ENCODE data around the gene CNTFR. TPM values are rescaled to one million over a fixed set of nuclear protein-coding genes. Genes with fewer than 3 reads are reported as not detected.
A peak's percentile ranks its signal among the peaks of the same experiment; 100 is the strongest.

Gene CNTFR
- total RNA-seq, 1 donor from 2014 or later, result 7.4 TPM

- Histone ChIP-seq H3K36me3 (ENCODE audit: insufficient read depth, low read length) (no peaks in the 10 kb centered on the region), H4K20me1 (ENCODE audit: insufficient read depth, low read length) (peaks cover 27% of the 10 kb centered on the region), H3K9me3 (ENCODE audit: insufficient read depth, low read depth, low read length) (no peaks in the 10 kb centered on the region), H3K27ac (ENCODE audit: low read depth, low read length) (no peak overlapping the region), H3K4me3 (ENCODE audit: insufficient read depth, low read depth, low read length) (no peak overlapping the region), H3K27me3 (ENCODE audit: insufficient read depth, low read length) (peaks cover 4% of the 10 kb centered on the region), H2AFZ (ENCODE audit: low read depth, low read length) (no peak overlapping the region), H3K79me2 (ENCODE audit: insufficient read depth, low read length) (peaks cover 25% of the 10 kb centered on the region), H3K4me2 (ENCODE audit: low read length) (peak overlapping the region; percentile 50), H3K4me1 (ENCODE audit: insufficient read depth, low read length) (peaks cover 16% of the 10 kb centered on the region), H3K9ac (ENCODE audit: low read length) (no peak overlapping the region)
- H3K36me3 Mint-ChIP-seq (ENCODE audit: low read depth, unreplicated experiment), result peaks cover 3% of the 10 kb centered on the region
- H3K9me3 Mint-ChIP-seq (ENCODE audit: unreplicated experiment), result no peaks in the 10 kb centered on the region
- DNase-seq (ENCODE audit: low read depth) (no peak), FAIRE-seq (no peak)
- TF ChIP-seq EZH2 (IDR thresholded peaks at IDR 0.05; ENCODE audit: insufficient read depth, low read length), result no peak
- TF ChIP-seq, protein P1, sequence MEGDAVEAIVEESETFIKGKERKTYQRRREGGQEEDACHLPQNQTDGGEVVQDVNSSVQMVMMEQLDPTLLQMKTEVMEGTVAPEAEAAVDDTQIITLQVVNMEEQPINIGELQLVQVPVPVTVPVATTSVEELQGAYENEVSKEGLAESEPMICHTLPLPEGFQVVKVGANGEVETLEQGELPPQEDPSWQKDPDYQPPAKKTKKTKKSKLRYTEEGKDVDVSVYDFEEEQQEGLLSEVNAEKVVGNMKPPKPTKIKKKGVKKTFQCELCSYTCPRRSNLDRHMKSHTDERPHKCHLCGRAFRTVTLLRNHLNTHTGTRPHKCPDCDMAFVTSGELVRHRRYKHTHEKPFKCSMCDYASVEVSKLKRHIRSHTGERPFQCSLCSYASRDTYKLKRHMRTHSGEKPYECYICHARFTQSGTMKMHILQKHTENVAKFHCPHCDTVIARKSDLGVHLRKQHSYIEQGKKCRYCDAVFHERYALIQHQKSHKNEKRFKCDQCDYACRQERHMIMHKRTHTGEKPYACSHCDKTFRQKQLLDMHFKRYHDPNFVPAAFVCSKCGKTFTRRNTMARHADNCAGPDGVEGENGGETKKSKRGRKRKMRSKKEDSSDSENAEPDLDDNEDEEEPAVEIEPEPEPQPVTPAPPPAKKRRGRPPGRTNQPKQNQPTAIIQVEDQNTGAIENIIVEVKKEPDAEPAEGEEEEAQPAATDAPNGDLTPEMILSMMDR (IDR thresholded peaks at IDR 0.05; ENCODE audit: insufficient read depth, low read depth, low read length), result no peak
- peaks cover 4% of the 10 kb centered on the region for H3K4me1 Mint-ChIP-seq (ENCODE audit: low read depth, unreplicated experiment)
- H3K27me3 Mint-ChIP-seq (ENCODE audit: low read depth, unreplicated experiment), result peaks cover 18% of the 10 kb centered on the region
- H3K27ac Mint-ChIP-seq (ENCODE audit: unreplicated experiment), result no peak overlapping the region
- H3K4me3 Mint-ChIP-seq (ENCODE audit: unreplicated experiment), result peak overlapping the region; percentile 61
Observed at GRCh38 chr9:34635556-34635955, 46.0 kb upstream of the CNTFR start.

DNA sequence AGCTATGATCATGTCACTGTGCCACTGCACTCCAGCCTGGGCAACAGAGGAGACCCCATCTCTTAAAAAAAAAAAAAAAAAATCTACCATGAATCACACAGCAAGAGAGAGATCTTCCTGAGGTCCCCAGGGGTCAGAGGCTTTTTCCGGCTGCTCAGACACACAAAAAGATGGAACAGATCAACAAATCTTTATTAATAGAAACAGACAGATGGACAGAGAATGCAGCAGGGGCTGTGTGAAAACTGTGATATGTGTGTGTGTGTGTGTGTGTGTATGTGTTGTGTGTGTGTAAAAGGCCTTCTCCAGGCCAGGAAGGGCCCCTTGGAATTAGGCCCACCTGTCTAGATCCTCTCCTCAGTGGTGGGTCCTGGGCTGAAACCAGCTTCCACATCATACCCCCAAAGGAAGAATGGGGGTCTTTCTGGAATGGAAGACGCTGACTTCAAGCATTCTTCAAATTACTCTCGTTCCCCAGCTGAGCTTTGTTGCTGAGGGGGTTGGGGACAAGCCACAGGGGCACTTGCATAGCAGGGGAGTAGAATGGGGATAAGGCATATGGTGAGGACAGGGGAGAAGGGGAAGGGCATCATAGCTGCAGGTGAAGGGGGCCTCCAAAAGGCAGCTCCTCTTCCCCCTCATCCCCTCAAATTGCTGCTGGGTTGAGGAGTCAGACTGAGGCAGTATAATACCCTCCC, 45.2 kb upstream of the CNTFR start:
- Mint-ChIP-seq H3K4me1 (ENCODE audit: low read depth, unreplicated experiment) (peaks cover 4% of the 10 kb centered on the region), H3K27me3 (ENCODE audit: low read depth, unreplicated experiment) (peaks cover 26% of the 10 kb centered on the region), H3K9me3 (ENCODE audit: unreplicated experiment) (no peaks in the 10 kb centered on the region), H3K27ac (ENCODE audit: unreplicated experiment) (no peak overlapping the region), H3K36me3 (ENCODE audit: low read depth, unreplicated experiment) (peaks cover 3% of the 10 kb centered on the region), H3K4me3 (ENCODE audit: unreplicated experiment) (no peak overlapping the region)
- H3K4me3 ChIP-seq (ENCODE audit: insufficient read depth, low read depth, low read length), result no peak overlapping the region
- H3K36me3 ChIP-seq (ENCODE audit: insufficient read depth, low read length), result no peaks in the 10 kb centered on the region
- FAIRE-seq (no peak), DNase-seq (ENCODE audit: low read depth) (no peak)
- H3K79me2 ChIP-seq (ENCODE audit: insufficient read depth, low read length), result peaks cover 25% of the 10 kb centered on the region
- H3K9ac ChIP-seq (ENCODE audit: low read length), result no peak overlapping the region
- H3K4me2 ChIP-seq (ENCODE audit: low read length), result no peak overlapping the region
- peaks cover 16% of the 10 kb centered on the region for H3K4me1 ChIP-seq (ENCODE audit: insufficient read depth, low read length)
- peaks cover 27% of the 10 kb centered on the region for H4K20me1 ChIP-seq (ENCODE audit: insufficient read depth, low read length)
- H3K27ac ChIP-seq (ENCODE audit: low read depth, low read length), result no peak overlapping the region
- H2AFZ ChIP-seq (ENCODE audit: low read depth, low read length), result no peak overlapping the region
- peaks cover 12% of the 10 kb centered on the region for H3K27me3 ChIP-seq (ENCODE audit: insufficient read depth, low read length)
- TF ChIP-seq EZH2 (IDR thresholded peaks at IDR 0.05; ENCODE audit: insufficient read depth, low read length), result no peak
- TF ChIP-seq, protein P1 (IDR thresholded peaks at IDR 0.05; ENCODE audit: insufficient read depth, low read depth, low read length), result no peak
- H3K9me3 ChIP-seq (ENCODE audit: insufficient read depth, low read depth, low read length), result no peaks in the 10 kb centered on the region

Measured in astrocyte (in vitro differentiated cells and primary cell).